ENCODE data around the gene AVP. TPM values are rescaled to one million over a fixed set of nuclear protein-coding genes. Genes with fewer than 3 reads are reported as not detected.

Gene AVP
- total RNA-seq, 1 donor from 2014 or later = not detected

Other genes with a start within 250 kb of the AVP start
- 47.5 and 79.6 TPM in 2 replicates for gene PCED1A, start 244.1 kb downstream of the AVP start, total RNA-seq (ENCODE audit: low replicate concordance)
- 31.8 and 49.9 TPM in 2 replicates for gene VPS16, start 244.0 kb downstream of the AVP start, total RNA-seq (ENCODE audit: low replicate concordance)
- gene PTPRA, start 211.2 kb downstream of the AVP start, total RNA-seq (ENCODE audit: low replicate concordance) = 50.5 and 73.8 TPM in 2 replicates
- 0.99 and 2.3 TPM in 2 replicates for gene GNRH2, start 41.1 kb downstream of the AVP start, total RNA-seq (ENCODE audit: low replicate concordance)
- 59.0 and 67.3 TPM in 2 replicates for gene MRPS26, start 38.7 kb downstream of the AVP start, total RNA-seq (ENCODE audit: low replicate concordance)
- 1.2 TPM in 1 of 2 replicates, not detected in the other for gene OXT, start 13.1 kb downstream of the AVP start, total RNA-seq (ENCODE audit: low replicate concordance)
- 19.4 and 22.0 TPM in 2 replicates for gene FASTKD5, start 75.1 kb upstream of the AVP start, total RNA-seq (ENCODE audit: low replicate concordance)
- 6.6 and 6.9 TPM in 2 replicates for gene UBOX5, start 75.1 kb upstream of the AVP start, total RNA-seq (ENCODE audit: low replicate concordance)
- 17.2 and 17.3 TPM in 2 replicates for gene LZTS3, start 88.8 kb upstream of the AVP start, total RNA-seq (ENCODE audit: low replicate concordance)
- 56.7 and 61.6 TPM in 2 replicates for gene DDRGK1, start 120.0 kb upstream of the AVP start, total RNA-seq (ENCODE audit: low replicate concordance)
- gene ITPA, start 124.8 kb upstream of the AVP start, total RNA-seq (ENCODE audit: low replicate concordance) = 51.7 and 59.7 TPM in 2 replicates
- 5.8 and 6.9 TPM in 2 replicates for gene SLC4A11, start 154.5 kb upstream of the AVP start, total RNA-seq (ENCODE audit: low replicate concordance)

Measured in type B pancreatic cell (in vitro differentiated cells).